Measurements from ENCODE around the gene AIMP1.

AIMP1 gene

GRCh38 chr4:106303548-106304281, 12.6 kb upstream of the AIMP1 start:
- Histone ChIP-seq H3K27me3 (replicated peaks) (no peaks in the 10 kb centered on the region), H3K36me3 (replicated peaks) (peaks cover 4% of the 10 kb centered on the region), H3K27ac (no peak overlapping the region), H3K4me3 (ENCODE audit: low read depth, low read length) (no peak overlapping the region)
- in situ Hi-C loops (cut with HindIII; ENCODE audit: low pct_ligation_motif_present, low sequenced_read_pairs), result no loop called here
- DNase-seq, result no peak
- no peak for TF ChIP-seq CTCF (IDR thresholded peaks at IDR 0.05; ENCODE audit: low read depth, low read length, missing control alignments)

GRCh38 chr4:106304632-106305031, 11.7 kb upstream of the AIMP1 start:
- H3K27ac ChIP-seq, result no peak overlapping the region
- no peak for DNase-seq
- no peaks in the 10 kb centered on the region for H3K27me3 ChIP-seq (replicated peaks)
- in situ Hi-C loops (cut with HindIII; ENCODE audit: low pct_ligation_motif_present, low sequenced_read_pairs), result no loop called here
- H3K36me3 ChIP-seq (replicated peaks), result peaks cover 4% of the 10 kb centered on the region
- TF ChIP-seq CTCF (IDR thresholded peaks at IDR 0.05; ENCODE audit: low read depth, low read length, missing control alignments), result no peak
- H3K4me3 ChIP-seq (ENCODE audit: low read depth, low read length), result no peak overlapping the region

- in situ Hi-C loops (cut with HindIII; ENCODE audit: low pct_ligation_motif_present, low sequenced_read_pairs), result no loop called here
- Histone ChIP-seq H3K4me3 (ENCODE audit: low read depth, low read length) (no peak overlapping the region), H3K27ac (no peak overlapping the region), H3K27me3 (replicated peaks) (no peaks in the 10 kb centered on the region), H3K36me3 (replicated peaks) (no peaks in the 10 kb centered on the region)
- no peak for DNase-seq
- no peak for TF ChIP-seq CTCF (IDR thresholded peaks at IDR 0.05; ENCODE audit: low read depth, low read length, missing control alignments)
These were observed 10.8 kb upstream of the AIMP1 start for GRCh38 chr4:106305435-106306055.

- no peaks in the 10 kb centered on the region for H3K27me3 ChIP-seq (replicated peaks)
- in situ Hi-C loops (cut with HindIII; ENCODE audit: low pct_ligation_motif_present, low sequenced_read_pairs), result no loop called here
- no peak for DNase-seq
These were observed 9.8 kb upstream of the AIMP1 start for GRCh38 chr4:106306561-106306960.

GRCh38 chr4:106312377-106312776, 4.0 kb upstream of the AIMP1 start:
- H3K4me3 ChIP-seq (ENCODE audit: low read depth, low read length), result no peak overlapping the region
- H3K27me3 ChIP-seq (replicated peaks), result no peaks in the 10 kb centered on the region
- H3K27ac ChIP-seq, result no peak overlapping the region
- no peak for TF ChIP-seq CTCF (IDR thresholded peaks at IDR 0.05; ENCODE audit: low read depth, low read length, missing control alignments)
- DNase-seq, result no peak
- H3K36me3 ChIP-seq (replicated peaks), result no peaks in the 10 kb centered on the region
- in situ Hi-C loops (cut with HindIII; ENCODE audit: low pct_ligation_motif_present, low sequenced_read_pairs), result no loop called here

More at GRCh38 chr4:106306561-106306960, 9.8 kb upstream of the AIMP1 start:
- Histone ChIP-seq H3K4me3 (ENCODE audit: low read depth, low read length) (no peak overlapping the region), H3K27ac (no peak overlapping the region), H3K36me3 (replicated peaks) (no peaks in the 10 kb centered on the region)
- no peak for TF ChIP-seq CTCF (IDR thresholded peaks at IDR 0.05; ENCODE audit: low read depth, low read length, missing control alignments)

Measured in brain microvascular endothelial cell (primary cell).